ENCODE results near the gene CHST9.

DNA sequence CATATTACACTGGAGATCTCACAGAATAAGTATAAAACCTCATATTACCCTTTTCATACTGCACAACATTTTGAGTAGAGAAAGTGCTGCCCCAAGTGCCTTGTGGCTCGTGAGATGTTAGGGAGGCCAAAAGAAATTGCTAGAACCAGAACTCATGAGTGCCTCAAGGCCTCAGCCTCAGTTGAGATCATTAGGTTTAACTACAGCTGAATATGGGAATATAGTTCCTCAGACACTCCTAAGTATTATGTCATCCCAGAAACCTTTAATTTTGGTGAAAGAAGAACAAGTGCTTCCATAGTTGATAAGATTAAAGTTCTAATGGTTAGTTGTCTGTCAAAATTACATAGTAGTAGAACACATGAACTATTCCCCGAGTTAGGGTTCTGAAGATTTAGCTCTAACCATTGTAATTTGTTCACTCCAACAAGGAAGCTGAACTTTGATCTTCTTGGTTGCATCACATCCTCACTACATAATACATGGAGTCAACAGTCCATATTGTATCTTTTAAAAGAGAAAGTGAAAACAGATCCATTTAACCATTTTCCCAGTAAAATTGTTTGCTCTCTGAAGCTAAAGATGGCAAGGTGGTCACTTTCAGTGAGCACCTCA is 310.0 kb downstream of the CHST9 start:
- TF ChIP-seq, protein P1, sequence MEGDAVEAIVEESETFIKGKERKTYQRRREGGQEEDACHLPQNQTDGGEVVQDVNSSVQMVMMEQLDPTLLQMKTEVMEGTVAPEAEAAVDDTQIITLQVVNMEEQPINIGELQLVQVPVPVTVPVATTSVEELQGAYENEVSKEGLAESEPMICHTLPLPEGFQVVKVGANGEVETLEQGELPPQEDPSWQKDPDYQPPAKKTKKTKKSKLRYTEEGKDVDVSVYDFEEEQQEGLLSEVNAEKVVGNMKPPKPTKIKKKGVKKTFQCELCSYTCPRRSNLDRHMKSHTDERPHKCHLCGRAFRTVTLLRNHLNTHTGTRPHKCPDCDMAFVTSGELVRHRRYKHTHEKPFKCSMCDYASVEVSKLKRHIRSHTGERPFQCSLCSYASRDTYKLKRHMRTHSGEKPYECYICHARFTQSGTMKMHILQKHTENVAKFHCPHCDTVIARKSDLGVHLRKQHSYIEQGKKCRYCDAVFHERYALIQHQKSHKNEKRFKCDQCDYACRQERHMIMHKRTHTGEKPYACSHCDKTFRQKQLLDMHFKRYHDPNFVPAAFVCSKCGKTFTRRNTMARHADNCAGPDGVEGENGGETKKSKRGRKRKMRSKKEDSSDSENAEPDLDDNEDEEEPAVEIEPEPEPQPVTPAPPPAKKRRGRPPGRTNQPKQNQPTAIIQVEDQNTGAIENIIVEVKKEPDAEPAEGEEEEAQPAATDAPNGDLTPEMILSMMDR (IDR thresholded peaks at IDR 0.05), result no peak
- TF ChIP-seq SMC3 (IDR thresholded peaks at IDR 0.05) (no peak), MAZ (IDR thresholded peaks at IDR 0.05; ENCODE audit: borderline replicate concordance, low read depth, low read length) (no peak), RAD21 (conservative IDR thresholded peaks at IDR 0.05 in 1 of 2, IDR thresholded peaks at IDR 0.05 in 1 of 2) (no peak), HOXB13 (CRISPR knock-in tag; IDR thresholded peaks at IDR 0.05; ENCODE audit: low read depth) (no peak), POLR2A (IDR thresholded peaks at IDR 0.05; ENCODE audit: low read length) (no peak)
- TF ChIP-seq, protein P2, sequence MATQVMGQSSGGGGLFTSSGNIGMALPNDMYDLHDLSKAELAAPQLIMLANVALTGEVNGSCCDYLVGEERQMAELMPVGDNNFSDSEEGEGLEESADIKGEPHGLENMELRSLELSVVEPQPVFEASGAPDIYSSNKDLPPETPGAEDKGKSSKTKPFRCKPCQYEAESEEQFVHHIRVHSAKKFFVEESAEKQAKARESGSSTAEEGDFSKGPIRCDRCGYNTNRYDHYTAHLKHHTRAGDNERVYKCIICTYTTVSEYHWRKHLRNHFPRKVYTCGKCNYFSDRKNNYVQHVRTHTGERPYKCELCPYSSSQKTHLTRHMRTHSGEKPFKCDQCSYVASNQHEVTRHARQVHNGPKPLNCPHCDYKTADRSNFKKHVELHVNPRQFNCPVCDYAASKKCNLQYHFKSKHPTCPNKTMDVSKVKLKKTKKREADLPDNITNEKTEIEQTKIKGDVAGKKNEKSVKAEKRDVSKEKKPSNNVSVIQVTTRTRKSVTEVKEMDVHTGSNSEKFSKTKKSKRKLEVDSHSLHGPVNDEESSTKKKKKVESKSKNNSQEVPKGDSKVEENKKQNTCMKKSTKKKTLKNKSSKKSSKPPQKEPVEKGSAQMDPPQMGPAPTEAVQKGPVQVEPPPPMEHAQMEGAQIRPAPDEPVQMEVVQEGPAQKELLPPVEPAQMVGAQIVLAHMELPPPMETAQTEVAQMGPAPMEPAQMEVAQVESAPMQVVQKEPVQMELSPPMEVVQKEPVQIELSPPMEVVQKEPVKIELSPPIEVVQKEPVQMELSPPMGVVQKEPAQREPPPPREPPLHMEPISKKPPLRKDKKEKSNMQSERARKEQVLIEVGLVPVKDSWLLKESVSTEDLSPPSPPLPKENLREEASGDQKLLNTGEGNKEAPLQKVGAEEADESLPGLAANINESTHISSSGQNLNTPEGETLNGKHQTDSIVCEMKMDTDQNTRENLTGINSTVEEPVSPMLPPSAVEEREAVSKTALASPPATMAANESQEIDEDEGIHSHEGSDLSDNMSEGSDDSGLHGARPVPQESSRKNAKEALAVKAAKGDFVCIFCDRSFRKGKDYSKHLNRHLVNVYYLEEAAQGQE (IDR thresholded peaks at IDR 0.05), result no peak

Data from A549 (cell line).